LHCN-M2 (cell line): ENCODE data around the gene NSF. TPM values are rescaled to one million over a fixed set of nuclear protein-coding genes. Genes with fewer than 3 reads are reported as not detected.

Experiments
- DNase-seq: peaks from one replicate; pipeline ENCODE4 v3.0.0-alpha.2; 2012; ENCODE audit warnings: low read depth
- total RNA-seq: library from RNA; depleted of rRNA; stranded (reverse); fragments of >200 nt; gene quantifications from 2 replicates; pipeline ENCODE4 v1.2.3, GENCODE V29; 2014

The NSF gene
- total RNA-seq, 1 experiment from 2014 or later: 57.5 TPM

DNA sequence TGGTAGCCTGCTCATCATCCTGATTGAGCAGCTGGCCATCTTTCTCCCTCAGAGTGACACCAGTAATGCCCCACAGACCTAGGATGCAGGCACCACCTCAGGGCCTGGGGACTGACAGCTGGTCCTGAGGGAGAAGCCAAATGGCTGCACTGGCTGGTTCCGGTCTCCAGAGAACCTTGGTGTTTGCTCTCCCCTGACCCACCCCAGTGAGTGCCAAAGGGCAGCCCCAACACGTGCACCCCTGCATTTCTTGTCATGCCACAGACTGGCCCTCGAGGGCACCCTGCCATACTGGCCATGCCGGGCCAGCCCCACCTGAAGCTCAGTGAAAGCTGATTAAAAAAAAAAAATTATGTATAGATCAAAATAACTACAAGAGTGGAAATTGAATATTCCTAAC is 127.5 kb downstream of the NSF start:
- no peak for DNase-seq

DNA sequence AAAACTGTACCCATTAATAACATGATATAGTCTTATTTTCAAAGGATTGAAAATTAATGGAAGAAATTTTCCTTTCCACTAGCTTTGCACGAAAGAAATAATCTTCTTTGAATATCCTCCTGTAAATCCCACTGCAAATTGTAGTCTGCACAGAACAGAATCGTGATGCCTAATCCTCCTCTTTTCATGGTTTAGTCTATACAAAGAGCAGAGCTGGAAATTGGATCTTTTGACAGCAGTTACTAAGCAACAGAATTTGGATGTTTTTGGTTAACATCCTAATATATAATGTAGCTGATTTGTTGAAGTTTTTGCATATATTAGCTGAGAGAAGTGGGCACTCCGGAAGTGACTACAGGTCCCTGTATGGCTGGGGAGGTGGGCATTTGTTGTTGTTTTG is 129.4 kb downstream of the NSF start:
- DNase-seq: no peak

DNA sequence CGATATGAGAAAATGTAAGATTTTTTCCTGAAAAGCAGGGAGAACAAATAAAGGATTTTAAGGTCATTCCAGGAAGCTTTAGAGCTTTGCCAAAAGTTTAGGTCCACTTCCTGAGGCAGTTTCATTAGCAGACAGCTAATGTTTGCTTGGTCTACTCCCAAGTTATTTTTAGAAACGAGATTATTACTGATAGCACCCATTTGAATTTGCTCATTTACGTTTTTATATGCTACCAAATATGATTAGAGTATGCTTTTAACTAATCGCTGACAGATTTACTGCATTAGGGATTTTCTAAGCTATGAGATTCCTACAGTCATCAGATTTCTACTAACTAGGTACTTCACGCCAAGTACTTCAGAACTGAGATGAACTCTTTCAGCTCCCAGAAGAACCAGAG is 129.9 kb downstream of the NSF start:
- no peak for DNase-seq

DNA sequence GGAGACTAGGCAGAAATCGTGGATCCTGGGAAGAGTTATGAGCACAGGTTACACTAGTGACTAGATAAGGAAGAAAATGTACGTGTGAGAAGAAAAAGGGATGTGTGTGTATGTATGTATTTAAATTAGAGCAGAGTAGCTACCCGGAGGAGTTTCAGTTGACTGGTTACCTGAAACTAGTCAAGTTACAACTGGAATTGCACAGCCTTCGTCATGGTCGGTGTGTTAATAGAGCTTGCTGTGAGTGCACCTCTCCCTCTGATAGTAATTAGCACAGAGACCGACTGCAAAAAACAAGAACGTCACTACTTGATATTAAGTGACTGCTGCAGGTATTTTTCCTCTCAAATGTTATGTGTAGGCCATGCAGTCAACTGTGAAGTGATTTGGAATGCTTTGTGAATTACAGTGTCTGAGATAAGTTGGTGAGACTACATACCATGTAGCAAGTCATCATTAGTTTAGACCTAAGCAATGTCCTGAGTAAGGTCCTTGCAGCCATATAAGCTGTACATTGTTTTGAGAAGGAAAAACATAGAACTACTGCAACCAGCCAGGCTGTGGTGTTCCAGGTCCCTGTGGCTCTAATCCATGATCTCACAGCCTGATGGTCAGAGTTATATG is 132.3 kb downstream of the NSF start:
- DNase-seq: no peak

GRCh38 chr17:46726206-46726605 is 135.7 kb downstream of the NSF start:
- DNase-seq: peak; percentile 13

DNA sequence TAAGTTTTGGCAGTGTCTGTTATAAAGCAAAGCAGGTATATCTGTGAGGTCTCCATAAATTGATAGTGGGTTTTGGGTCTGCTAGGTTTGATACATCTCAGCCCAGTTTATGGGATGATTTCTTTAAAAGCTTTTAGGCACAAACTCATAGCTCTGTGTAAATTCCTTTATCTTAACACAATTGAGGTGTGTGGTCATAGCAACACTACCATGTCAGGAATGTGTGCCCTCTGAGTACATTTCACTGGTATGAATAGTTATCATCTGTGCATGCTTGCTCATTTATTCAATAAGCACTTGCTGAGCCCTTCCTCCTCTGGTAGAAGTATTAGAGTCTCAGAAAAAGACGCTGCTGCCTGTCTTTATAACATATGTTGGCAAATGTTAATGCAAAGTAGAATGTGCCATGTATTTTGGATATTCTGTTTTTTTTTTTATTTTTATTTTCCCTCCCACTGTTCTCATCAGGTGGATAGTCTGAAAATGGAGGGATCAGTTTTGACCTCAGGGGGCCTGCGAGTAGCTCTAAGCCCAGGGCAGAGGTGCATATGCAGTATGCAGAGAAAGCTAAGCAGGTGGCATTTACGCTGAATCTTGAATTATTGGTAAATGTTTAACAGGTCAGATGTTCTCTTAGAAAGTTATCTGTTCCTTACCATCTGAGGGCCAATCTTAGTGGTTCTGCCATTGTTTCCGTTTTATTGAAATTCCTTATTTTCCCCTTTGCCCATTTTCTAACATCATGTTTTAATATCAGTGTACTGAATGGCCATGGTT is 137.3 kb downstream of the NSF start:
- peak; percentile 67 for DNase-seq

DNA sequence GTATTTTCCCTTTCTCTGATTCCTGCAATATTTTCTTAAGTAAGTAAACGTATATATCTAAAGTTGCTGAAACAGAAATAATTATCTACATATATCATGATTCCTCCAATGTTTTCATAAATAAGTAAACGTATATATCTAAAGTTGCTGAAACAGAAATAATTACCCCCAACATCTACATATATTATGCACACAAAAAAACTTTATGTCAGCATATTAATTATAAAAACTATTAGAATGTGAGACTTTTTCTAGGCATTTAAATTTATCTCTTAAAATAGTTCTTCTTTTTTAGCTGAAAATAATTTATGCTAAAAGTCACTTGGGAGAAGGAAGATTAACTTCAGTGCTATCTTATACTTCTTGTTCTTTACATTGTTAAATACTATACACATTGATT is 139.6 kb downstream of the NSF start:
- no peak for DNase-seq

- DNase-seq: no peak
These were observed 140.2 kb downstream of the NSF start for GRCh38 chr17:46730679-46731078.

- no peak for DNase-seq
These were observed 141.7 kb downstream of the NSF start for GRCh38 chr17:46732160-46732559.

- no peak for DNase-seq
These were observed 142.4 kb downstream of the NSF start for GRCh38 chr17:46732754-46733398.

DNA sequence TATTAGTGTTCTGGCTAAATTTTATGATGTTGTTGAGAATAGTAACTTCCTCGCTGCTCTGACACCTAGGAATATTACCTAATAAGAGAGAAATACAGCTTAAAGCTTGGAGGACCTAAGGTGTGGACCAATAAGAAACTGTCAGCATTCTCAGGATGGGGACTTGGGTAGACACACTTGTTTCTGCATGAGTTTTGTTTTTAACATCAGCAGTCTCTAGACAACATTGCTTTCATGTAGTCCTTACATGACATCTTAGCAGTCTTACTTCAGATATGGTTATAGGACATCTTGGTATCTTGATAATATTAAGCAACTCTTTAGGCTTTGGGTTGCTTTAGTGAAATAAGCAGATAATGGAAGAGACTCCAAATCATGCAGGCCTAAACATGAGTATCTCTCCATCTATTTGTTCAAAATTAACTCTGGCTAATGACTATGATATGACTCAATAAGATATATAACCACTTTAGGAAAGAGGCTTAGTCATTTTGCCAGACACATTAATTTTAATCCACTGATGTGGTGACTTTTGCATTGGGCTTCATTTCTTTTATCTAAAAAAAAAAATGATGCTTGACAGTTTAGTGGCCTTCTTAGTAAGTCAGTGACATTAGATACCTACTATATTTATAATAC is 143.5 kb downstream of the NSF start:
- DNase-seq: peak; percentile 58

- DNase-seq: no peak
These were observed 145.6 kb downstream of the NSF start for GRCh38 chr17:46736100-46736499.

DNA sequence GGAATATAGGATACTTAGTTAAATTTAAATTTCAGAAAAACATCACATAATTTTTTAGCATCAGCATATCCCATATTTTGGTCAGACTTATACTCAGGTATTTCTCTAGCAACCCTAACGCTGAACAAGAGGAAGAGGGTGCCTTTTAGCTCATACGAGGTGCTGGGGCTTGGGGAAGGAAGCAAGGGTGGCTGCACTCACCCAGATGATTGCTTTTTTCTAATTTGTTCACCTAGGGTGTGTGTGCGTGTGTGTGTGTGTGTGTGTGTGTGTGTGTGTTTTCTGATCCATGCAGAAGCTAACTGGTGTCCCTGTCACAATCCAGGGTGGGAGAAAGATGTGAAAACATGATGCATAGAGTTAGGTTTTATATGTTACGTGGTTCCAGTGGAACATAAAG is 146.9 kb downstream of the NSF start:
- DNase-seq: no peak

DNA sequence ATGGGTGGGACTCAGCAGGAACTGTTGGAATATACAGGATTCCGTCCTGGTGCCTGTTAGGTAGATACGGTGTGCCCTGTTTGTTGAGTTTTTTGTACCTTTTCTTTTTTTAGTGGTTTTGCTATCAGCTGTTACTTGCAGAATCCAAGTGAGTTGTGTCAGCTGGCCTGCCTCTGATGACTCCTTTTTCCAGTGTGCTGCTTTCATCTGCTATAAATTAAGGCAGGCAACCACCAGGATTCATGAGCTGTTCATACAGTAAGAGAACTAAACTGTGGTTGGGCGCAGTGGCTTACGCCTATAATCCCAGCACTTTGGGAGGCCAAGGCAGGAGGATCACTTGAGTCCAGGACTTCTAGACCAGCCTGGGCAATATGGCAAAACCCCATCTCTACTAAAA is 148.1 kb downstream of the NSF start:
- peak; percentile 30 for DNase-seq

GRCh38 chr17:46739982-46740381 is 149.5 kb downstream of the NSF start:
- no peak for DNase-seq

DNA sequence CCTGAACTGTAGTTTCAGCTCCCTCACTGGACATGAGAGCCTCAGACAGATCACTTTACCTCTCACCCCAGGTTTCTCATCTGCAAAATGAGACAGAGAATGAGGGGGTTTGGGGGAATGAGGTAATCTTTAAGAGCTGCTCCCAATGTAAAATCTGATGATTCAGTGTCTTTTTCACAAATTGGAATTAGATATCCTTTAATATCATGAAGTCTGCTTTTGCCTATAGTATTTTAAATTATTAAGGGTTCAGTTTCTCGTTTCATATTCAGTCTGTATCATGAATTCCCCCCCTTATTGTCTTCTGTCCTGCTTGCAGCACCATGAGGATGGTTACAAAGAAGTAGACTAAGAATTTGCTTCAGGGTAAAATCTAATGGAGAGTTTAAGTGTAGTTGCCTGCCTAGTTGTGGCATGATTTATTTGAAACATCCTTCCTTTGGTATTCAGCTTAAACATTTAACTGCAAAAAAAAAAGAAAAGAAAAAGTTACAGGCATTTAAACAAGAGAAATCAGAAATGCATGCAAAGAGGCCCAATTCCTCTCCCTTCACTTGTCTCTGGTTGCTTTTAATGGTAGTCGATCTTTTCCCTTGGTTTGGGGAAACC is 150.8 kb downstream of the NSF start:
- no peak for DNase-seq

GRCh38 chr17:46742565-46743270 is 152.2 kb downstream of the NSF start:
- DNase-seq: peak; percentile 91

DNA sequence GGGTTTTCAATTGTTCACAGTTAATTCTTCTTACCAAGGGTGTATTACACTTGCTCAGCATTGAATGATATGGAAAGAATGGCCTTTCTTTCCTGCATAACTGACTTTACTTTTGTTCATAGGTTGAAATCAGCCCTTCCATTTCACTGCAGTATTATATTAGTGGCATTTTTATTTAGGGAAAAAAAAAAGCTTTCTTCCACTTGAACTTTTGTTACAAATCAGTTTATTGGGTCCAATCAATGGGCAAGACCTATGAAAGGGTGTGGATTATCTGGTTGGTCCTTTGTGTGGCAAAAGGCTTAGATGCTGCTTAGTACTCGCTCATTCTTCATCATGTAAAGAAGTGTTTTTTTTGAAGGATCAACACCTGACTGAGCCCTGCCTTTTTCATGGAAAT is 154.0 kb downstream of the NSF start:
- DNase-seq: no peak

DNA sequence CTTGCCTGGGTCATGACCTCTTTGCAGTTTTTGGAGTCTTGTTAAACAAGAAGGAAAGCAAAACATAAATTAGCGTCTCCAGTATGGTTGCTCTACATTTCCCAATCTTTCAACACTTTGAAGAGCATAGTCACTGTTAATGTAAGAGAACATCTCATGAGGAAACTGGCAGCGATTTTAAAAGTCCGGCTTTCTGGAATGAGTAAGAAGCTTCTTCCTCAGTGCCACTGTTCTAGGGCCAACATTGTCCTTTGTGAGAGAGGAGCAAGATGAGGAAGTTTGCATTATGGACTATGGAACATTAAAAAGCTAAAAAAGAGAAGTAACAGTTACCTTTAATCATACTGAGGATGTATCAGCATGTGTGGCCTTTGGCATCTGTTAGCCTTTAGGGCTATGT is 154.9 kb downstream of the NSF start:
- no peak for DNase-seq

DNA sequence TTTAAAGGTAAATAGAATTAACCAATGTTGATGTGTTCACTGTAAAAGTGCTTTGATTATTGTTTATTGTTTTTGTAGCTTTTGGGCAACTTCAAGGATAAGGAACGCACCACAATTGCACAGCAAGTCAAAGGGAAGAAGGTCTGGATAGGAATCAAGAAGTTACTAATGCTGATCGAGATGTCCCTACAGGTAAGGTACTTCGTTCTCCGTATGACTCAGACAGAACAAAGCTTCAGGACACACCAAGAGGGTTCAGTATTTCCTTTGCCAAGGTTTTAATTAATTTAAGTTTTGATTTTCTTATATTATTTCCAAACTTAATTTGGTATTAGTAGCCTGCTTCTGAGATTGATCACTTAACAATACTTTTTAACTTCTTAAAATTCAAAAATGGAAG is 161.0 kb downstream of the NSF start:
- no peak for DNase-seq

GRCh38 chr17:46753776-46754175 is 163.3 kb downstream of the NSF start:
- DNase-seq: no peak
